Measurements from ENCODE around the gene CCDC136.

CCDC136 gene

GRCh38 chr7:128791121-128791971 lies at the start of gene CCDC136:
Gene CCDC136 (plus strand): TSS chr7:128791968. CDS start chr7:128792412, 444 bp downstream.
- Histone ChIP-seq H3K4me1 (ENCODE audit: insufficient read depth, insufficient read length) (peaks cover 6% of the 10 kb centered on the region), H3K4me3 (ENCODE audit: insufficient read length, low read depth) (peak within 1 kb of the TSS; percentile 72), H3K36me3 (ENCODE audit: insufficient read depth, insufficient read length, low read length) (peaks cover 9% of the 10 kb centered on the region), H3K9ac (ENCODE audit: insufficient read length, low read depth) (peak within 1 kb of the TSS; percentile 80), H3K9me3 (ENCODE audit: insufficient read depth, low read length) (no peaks in the 10 kb centered on the region), H3K27me3 (ENCODE audit: insufficient read depth, insufficient read length) (peaks cover 17% of the 10 kb centered on the region)
- TF ChIP-seq ZNF274 (IDR thresholded peaks at IDR 0.05; ENCODE audit: low read depth, low read length): no peak
- TF ChIP-seq YY1 (IDR thresholded peaks at IDR 0.05; ENCODE audit: insufficient read depth, insufficient read length): no peak
- TF ChIP-seq SUZ12 (IDR thresholded peaks at IDR 0.05; ENCODE audit: extremely low read depth, insufficient read depth, insufficient read length): no peak
- DNase-seq (ENCODE audit: low read depth, low spot score): peak; percentile 43

DNA sequence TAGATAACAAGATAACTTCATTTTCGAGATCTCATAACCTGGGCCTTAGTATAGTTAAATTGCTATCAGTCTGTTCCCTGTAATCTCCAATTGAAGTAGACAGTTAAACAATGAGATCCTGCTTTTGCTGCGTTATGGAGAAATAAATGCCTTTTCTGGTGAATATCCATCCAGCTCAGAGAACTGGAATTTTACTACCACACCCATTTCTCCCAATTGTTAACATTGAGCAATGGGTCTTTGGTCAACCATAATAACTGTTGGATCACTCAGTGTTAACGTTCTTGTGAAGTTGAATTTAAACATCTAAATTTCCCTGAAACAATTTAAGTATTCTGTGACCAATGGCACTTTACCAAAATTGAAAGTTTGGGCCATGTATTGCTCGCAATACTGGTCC lies 49.6 kb upstream of the CCDC136 start:
- H3K9ac ChIP-seq (ENCODE audit: insufficient read length, low read depth): no peak overlapping the region
- peaks cover 9% of the 10 kb centered on the region for H3K36me3 ChIP-seq (ENCODE audit: insufficient read depth, insufficient read length, low read length)
- no peaks in the 10 kb centered on the region for H3K27me3 ChIP-seq (ENCODE audit: insufficient read depth, insufficient read length)
- no peak overlapping the region for H3K4me3 ChIP-seq (ENCODE audit: insufficient read length, low read depth)
- no peak for DNase-seq (ENCODE audit: low read depth, low spot score)
- TF ChIP-seq ZNF274 (IDR thresholded peaks at IDR 0.05; ENCODE audit: low read depth, low read length): no peak
- no peak for TF ChIP-seq SUZ12 (IDR thresholded peaks at IDR 0.05; ENCODE audit: extremely low read depth, insufficient read depth, insufficient read length)
- TF ChIP-seq YY1 (IDR thresholded peaks at IDR 0.05; ENCODE audit: insufficient read depth, insufficient read length): no peak
- no peaks in the 10 kb centered on the region for H3K9me3 ChIP-seq (ENCODE audit: insufficient read depth, low read length)
- no peaks in the 10 kb centered on the region for H3K4me1 ChIP-seq (ENCODE audit: insufficient read depth, insufficient read length)

- no peak for DNase-seq (ENCODE audit: low read depth, low spot score)
These were observed 48.5 kb upstream of the CCDC136 start for GRCh38 chr7:128743112-128743772.

DNA sequence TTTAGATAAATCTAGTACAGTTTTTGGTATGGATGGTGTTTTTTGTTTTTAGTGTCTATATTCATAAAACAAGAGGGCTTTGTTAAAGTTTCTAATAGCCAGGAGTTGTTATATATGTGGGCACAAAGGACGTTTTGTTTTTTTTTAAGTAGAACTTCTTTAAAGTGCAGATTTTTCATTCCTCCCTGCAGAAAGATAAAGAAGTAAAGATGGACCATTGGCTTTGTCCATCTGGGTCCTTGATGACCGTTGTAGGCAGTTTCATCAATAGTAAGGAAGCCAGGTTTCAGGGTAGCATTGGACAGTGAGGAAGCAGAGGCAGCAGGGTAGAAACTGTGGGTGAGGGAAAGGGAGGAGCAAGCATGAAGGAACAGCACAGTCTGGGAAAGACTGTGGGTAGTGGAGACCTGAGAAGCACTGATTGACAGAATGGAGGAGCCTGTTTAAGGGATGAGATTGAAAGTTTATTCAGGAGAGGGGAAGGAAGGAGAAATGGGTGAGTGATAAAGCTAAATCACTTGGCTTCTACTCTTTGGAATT lies 47.3 kb upstream of the CCDC136 start:
- H3K4me3 ChIP-seq (ENCODE audit: insufficient read length, low read depth): no peak overlapping the region
- no peak overlapping the region for H3K9ac ChIP-seq (ENCODE audit: insufficient read length, low read depth)
- peaks cover 31% of the 10 kb centered on the region for H3K36me3 ChIP-seq (ENCODE audit: insufficient read depth, insufficient read length, low read length)
- no peak for DNase-seq (ENCODE audit: low read depth, low spot score)
- TF ChIP-seq YY1 (IDR thresholded peaks at IDR 0.05; ENCODE audit: insufficient read depth, insufficient read length) (no peak), ZNF274 (IDR thresholded peaks at IDR 0.05; ENCODE audit: low read depth, low read length) (no peak), SUZ12 (IDR thresholded peaks at IDR 0.05; ENCODE audit: extremely low read depth, insufficient read depth, insufficient read length) (no peak)
- no peaks in the 10 kb centered on the region for H3K27me3 ChIP-seq (ENCODE audit: insufficient read depth, insufficient read length)
- H3K4me1 ChIP-seq (ENCODE audit: insufficient read depth, insufficient read length): no peaks in the 10 kb centered on the region
- H3K9me3 ChIP-seq (ENCODE audit: insufficient read depth, low read length): no peaks in the 10 kb centered on the region

More at GRCh38 chr7:128743112-128743772, 48.5 kb upstream of the CCDC136 start:
- Histone ChIP-seq H3K9ac (ENCODE audit: insufficient read length, low read depth) (no peak overlapping the region), H3K4me3 (ENCODE audit: insufficient read length, low read depth) (no peak overlapping the region), H3K36me3 (ENCODE audit: insufficient read depth, insufficient read length, low read length) (peaks cover 19% of the 10 kb centered on the region), H3K4me1 (ENCODE audit: insufficient read depth, insufficient read length) (no peaks in the 10 kb centered on the region), H3K27me3 (ENCODE audit: insufficient read depth, insufficient read length) (no peaks in the 10 kb centered on the region), H3K9me3 (ENCODE audit: insufficient read depth, low read length) (no peaks in the 10 kb centered on the region)
- TF ChIP-seq YY1 (IDR thresholded peaks at IDR 0.05; ENCODE audit: insufficient read depth, insufficient read length) (no peak), ZNF274 (IDR thresholded peaks at IDR 0.05; ENCODE audit: low read depth, low read length) (no peak), SUZ12 (IDR thresholded peaks at IDR 0.05; ENCODE audit: extremely low read depth, insufficient read depth, insufficient read length) (no peak)

DNA sequence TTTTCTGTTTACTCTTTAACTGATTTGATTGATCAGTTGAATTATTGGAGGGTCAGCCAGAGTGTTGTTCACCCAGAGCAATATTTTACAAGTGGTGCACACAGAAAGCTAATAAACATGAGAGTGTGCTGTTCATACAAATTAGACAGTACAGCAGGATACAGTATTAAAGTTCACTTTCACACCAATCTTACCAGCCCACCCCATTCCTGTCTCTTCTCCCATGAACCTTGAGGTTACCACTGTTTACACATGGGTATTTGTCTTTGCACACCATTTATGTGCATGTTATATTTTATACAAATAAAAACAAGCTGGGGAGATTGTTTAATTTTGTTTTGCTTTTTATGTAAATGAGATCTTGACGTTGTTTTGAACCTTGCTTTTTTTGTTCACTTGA lies 46.1 kb upstream of the CCDC136 start:
- Histone ChIP-seq H3K9me3 (ENCODE audit: insufficient read depth, low read length) (no peaks in the 10 kb centered on the region), H3K4me1 (ENCODE audit: insufficient read depth, insufficient read length) (no peaks in the 10 kb centered on the region), H3K9ac (ENCODE audit: insufficient read length, low read depth) (no peak overlapping the region), H3K36me3 (ENCODE audit: insufficient read depth, insufficient read length, low read length) (peaks cover 41% of the 10 kb centered on the region), H3K27me3 (ENCODE audit: insufficient read depth, insufficient read length) (no peaks in the 10 kb centered on the region), H3K4me3 (ENCODE audit: insufficient read length, low read depth) (no peak overlapping the region)
- no peak for DNase-seq (ENCODE audit: low read depth, low spot score)
- TF ChIP-seq SUZ12 (IDR thresholded peaks at IDR 0.05; ENCODE audit: extremely low read depth, insufficient read depth, insufficient read length) (no peak), ZNF274 (IDR thresholded peaks at IDR 0.05; ENCODE audit: low read depth, low read length) (no peak), YY1 (IDR thresholded peaks at IDR 0.05; ENCODE audit: insufficient read depth, insufficient read length) (no peak)

DNA sequence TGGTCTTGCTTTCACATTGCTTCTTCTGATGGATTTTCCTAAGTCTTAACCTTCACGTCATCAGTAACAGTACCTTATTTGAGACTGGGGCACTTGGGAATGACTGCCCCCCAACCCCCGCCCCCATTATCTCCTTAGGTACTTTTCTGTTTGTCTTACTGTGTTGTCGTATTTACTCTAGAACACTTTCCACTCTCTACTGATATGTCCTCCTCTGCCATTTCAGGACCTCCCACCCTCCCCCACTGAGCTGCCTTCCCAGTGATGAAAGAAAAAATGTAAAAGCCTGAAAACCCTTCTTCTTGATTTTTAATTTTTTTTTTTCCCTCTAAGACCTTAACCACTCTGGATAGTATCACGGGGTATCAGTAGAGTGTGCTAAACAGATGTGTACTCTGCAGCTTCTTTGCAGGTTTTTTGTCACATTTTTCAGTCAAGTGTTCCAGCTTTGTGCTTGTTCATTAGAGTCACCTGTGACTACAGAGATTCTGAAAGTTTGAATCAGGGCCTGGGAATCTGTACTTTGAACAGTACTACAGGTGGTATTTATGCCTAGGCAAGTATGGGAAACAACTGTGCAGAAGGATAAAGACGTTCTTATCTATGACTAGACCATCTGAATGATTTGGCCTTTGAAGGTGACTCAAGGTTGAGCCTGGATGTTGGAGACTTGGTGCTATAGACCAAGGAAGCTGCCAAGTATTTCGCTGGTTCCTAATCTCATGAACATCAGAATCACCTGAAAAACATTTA lies 44.3 kb upstream of the CCDC136 start:
- peaks cover 56% of the 10 kb centered on the region for H3K36me3 ChIP-seq (ENCODE audit: insufficient read depth, insufficient read length, low read length)
- no peaks in the 10 kb centered on the region for H3K27me3 ChIP-seq (ENCODE audit: insufficient read depth, insufficient read length)
- H3K9ac ChIP-seq (ENCODE audit: insufficient read length, low read depth): no peak overlapping the region
- DNase-seq (ENCODE audit: low read depth, low spot score): no peak
- H3K4me3 ChIP-seq (ENCODE audit: insufficient read length, low read depth): no peak overlapping the region
- TF ChIP-seq ZNF274 (IDR thresholded peaks at IDR 0.05; ENCODE audit: low read depth, low read length) (no peak), SUZ12 (IDR thresholded peaks at IDR 0.05; ENCODE audit: extremely low read depth, insufficient read depth, insufficient read length) (no peak), YY1 (IDR thresholded peaks at IDR 0.05; ENCODE audit: insufficient read depth, insufficient read length) (no peak)
- H3K4me1 ChIP-seq (ENCODE audit: insufficient read depth, insufficient read length): no peaks in the 10 kb centered on the region
- no peaks in the 10 kb centered on the region for H3K9me3 ChIP-seq (ENCODE audit: insufficient read depth, low read length)
